Measurements from ENCODE around the gene SH3RF3.

- TF ChIP-seq EZH2phosphoT487 (IDR thresholded peaks at IDR 0.05) (no peak), CTCF (IDR thresholded peaks at IDR 0.05) (no peak)
Observed at GRCh38 chr2:109284826-109285225, 155.8 kb downstream of the SH3RF3 start.
